Measurements from ENCODE around the gene CLRN3. TPM values are rescaled to one million over a fixed set of nuclear protein-coding genes. Genes with fewer than 3 reads are reported as not detected.

CLRN3 gene
- total and polyA plus RNA-seq, 2 of the 8 experiments (the other 6 are each of a cell fraction or from before 2014, with no cell fraction given) = not detected

DNA sequence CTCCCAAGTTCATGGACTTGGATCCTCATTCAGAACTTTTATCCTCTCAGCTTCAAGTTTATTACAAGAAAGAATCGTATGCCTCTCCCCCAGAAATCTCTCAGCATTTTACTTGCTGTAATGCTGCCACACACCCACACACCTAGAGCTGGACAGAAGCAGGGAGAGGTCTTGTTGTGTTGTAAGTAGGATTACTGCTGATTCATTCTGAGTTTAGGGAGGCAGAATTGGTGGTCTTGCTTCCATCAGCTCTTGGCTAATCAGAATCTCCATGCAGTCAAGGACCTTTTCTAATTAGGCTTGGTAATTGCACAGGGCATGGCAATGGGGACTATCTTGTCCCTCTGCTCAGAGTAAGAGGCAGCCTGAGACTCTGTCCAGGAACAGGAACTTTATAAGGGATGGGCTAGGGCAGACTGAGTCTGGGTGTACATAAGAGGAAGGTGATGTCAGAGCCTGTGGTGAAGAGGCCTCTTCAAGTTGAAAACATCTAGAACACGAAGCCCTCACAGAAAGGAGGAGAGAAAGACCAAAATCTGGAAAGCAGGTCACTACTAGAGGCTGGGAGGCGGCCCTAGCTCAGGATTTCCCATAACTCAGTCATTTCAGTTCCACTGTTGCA is 7.1 kb upstream of the CLRN3 start (continued):
- TF ChIP-seq, protein P1, sequence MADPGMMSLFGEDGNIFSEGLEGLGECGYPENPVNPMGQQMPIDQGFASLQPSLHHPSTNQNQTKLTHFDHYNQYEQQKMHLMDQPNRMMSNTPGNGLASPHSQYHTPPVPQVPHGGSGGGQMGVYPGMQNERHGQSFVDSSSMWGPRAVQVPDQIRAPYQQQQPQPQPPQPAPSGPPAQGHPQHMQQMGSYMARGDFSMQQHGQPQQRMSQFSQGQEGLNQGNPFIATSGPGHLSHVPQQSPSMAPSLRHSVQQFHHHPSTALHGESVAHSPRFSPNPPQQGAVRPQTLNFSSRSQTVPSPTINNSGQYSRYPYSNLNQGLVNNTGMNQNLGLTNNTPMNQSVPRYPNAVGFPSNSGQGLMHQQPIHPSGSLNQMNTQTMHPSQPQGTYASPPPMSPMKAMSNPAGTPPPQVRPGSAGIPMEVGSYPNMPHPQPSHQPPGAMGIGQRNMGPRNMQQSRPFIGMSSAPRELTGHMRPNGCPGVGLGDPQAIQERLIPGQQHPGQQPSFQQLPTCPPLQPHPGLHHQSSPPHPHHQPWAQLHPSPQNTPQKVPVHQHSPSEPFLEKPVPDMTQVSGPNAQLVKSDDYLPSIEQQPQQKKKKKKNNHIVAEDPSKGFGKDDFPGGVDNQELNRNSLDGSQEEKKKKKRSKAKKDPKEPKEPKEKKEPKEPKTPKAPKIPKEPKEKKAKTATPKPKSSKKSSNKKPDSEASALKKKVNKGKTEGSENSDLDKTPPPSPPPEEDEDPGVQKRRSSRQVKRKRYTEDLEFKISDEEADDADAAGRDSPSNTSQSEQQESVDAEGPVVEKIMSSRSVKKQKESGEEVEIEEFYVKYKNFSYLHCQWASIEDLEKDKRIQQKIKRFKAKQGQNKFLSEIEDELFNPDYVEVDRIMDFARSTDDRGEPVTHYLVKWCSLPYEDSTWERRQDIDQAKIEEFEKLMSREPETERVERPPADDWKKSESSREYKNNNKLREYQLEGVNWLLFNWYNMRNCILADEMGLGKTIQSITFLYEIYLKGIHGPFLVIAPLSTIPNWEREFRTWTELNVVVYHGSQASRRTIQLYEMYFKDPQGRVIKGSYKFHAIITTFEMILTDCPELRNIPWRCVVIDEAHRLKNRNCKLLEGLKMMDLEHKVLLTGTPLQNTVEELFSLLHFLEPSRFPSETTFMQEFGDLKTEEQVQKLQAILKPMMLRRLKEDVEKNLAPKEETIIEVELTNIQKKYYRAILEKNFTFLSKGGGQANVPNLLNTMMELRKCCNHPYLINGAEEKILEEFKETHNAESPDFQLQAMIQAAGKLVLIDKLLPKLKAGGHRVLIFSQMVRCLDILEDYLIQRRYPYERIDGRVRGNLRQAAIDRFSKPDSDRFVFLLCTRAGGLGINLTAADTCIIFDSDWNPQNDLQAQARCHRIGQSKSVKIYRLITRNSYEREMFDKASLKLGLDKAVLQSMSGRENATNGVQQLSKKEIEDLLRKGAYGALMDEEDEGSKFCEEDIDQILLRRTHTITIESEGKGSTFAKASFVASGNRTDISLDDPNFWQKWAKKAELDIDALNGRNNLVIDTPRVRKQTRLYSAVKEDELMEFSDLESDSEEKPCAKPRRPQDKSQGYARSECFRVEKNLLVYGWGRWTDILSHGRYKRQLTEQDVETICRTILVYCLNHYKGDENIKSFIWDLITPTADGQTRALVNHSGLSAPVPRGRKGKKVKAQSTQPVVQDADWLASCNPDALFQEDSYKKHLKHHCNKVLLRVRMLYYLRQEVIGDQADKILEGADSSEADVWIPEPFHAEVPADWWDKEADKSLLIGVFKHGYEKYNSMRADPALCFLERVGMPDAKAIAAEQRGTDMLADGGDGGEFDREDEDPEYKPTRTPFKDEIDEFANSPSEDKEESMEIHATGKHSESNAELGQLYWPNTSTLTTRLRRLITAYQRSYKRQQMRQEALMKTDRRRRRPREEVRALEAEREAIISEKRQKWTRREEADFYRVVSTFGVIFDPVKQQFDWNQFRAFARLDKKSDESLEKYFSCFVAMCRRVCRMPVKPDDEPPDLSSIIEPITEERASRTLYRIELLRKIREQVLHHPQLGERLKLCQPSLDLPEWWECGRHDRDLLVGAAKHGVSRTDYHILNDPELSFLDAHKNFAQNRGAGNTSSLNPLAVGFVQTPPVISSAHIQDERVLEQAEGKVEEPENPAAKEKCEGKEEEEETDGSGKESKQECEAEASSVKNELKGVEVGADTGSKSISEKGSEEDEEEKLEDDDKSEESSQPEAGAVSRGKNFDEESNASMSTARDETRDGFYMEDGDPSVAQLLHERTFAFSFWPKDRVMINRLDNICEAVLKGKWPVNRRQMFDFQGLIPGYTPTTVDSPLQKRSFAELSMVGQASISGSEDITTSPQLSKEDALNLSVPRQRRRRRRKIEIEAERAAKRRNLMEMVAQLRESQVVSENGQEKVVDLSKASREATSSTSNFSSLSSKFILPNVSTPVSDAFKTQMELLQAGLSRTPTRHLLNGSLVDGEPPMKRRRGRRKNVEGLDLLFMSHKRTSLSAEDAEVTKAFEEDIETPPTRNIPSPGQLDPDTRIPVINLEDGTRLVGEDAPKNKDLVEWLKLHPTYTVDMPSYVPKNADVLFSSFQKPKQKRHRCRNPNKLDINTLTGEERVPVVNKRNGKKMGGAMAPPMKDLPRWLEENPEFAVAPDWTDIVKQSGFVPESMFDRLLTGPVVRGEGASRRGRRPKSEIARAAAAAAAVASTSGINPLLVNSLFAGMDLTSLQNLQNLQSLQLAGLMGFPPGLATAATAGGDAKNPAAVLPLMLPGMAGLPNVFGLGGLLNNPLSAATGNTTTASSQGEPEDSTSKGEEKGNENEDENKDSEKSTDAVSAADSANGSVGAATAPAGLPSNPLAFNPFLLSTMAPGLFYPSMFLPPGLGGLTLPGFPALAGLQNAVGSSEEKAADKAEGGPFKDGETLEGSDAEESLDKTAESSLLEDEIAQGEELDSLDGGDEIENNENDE (IDR thresholded peaks at IDR 0.05; ENCODE audit: insufficient replicate concordance, low read length) = no peak

Data from H1 (cell line).